Muscle of leg (tissue), 11 donors: Measurements from ENCODE around the gene PTCHD1. TPM values are rescaled to one million over a fixed set of nuclear protein-coding genes. Genes with fewer than 3 reads are reported as not detected.

ENCODE experiments used
- DNase-seq: peaks from one replicate; pipeline ENCODE4 v3.0.0; 2013
- H3K27ac ChIP-seq: one replicate; pipeline ENCODE4 v1.5.1; 2013; ENCODE audit warnings: mild to moderate bottlenecking, low read length, control low read depth
- H3K27me3 ChIP-seq: one replicate; pipeline ENCODE4 v1.6.1; 2013; ENCODE audit warnings: low read length; ENCODE audit not compliant: control insufficient read depth, insufficient read depth
- H3K36me3 ChIP-seq: one replicate; pipeline ENCODE4 v1.6.1; 2013; ENCODE audit warnings: low read length; ENCODE audit not compliant: control insufficient read depth, insufficient read depth
- H3K4me1 ChIP-seq: one replicate; pipeline ENCODE4 v1.6.1; 2013; ENCODE audit warnings: low read length; ENCODE audit not compliant: control insufficient read depth, insufficient read depth
- H3K4me3 ChIP-seq: one replicate; pipeline ENCODE4 v1.5.1; 2013; ENCODE audit warnings: low read length, control low read depth
- H3K9me3 ChIP-seq: replicated peaks from 2 replicates; pipeline ENCODE4 v1.6.1; 2013; ENCODE audit warnings: low read depth, low read length; ENCODE audit not compliant: control insufficient read depth
- WGBS: methylation state at CpG from one replicate; pipeline ENCODE4 v1.1.5; 2013; ENCODE audit warnings: missing lambda C conversion rate; ENCODE audit not compliant: insufficient coverage; 5-methylcytosine and 5-hydroxymethylcytosine counted together
- polyA plus RNA-seq, 8 donors: library from polyadenylated mRNA; unstranded; fragments of 120-200 nt; gene quantifications; one replicate each; pipeline versions ENCODE4 v1.2.1 to v1.2.3, GENCODE V29; 2013; ENCODE audit warnings: inconsistent platforms in 1 of 8, low replicate concordance in 1 of 8; ENCODE audit not compliant: insufficient read length in 8 of 8, insufficient read depth in 1 of 8
- total RNA-seq: library from RNA; stranded (reverse); fragments of 120-200 nt; gene quantifications from one replicate; pipeline ENCODE4 v1.2.4, GENCODE V29; 2013

Gene PTCHD1
- total and polyA plus RNA-seq, 9 donors: 0.37 to 1.8 (median 0.76) TPM

DNA sequence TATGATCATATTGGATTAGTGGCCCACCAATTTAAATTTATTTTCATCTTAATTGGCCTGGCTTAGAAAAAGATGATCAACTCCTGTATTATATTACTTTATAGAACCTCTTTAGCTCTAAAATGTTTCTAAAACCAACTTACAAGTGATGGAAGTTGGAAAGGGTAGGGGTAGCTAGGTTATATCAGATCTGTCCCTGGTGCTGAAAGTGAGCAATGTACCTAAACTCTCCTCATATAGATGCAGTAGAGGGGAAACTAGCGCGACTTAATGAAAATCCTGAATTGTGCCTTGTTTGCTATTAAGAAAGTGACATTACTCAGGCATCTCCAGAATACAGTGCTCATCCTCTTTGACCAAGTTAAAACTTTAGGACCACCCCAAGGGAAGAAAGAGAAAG, 7.5 kb upstream of the PTCHD1 start:
- Histone ChIP-seq H3K4me3 (no peak overlapping the region), H3K27ac (no peak overlapping the region), H3K4me1 (peaks cover 4% of the 10 kb centered on the region), H3K36me3 (no peaks in the 10 kb centered on the region), H3K9me3 (no peaks in the 10 kb centered on the region), H3K27me3 (peaks cover 17% of the 10 kb centered on the region)
- WGBS: no CpG with 5 or more reads among the region's 2 CpGs
- DNase-seq: peak; percentile 22

DNA sequence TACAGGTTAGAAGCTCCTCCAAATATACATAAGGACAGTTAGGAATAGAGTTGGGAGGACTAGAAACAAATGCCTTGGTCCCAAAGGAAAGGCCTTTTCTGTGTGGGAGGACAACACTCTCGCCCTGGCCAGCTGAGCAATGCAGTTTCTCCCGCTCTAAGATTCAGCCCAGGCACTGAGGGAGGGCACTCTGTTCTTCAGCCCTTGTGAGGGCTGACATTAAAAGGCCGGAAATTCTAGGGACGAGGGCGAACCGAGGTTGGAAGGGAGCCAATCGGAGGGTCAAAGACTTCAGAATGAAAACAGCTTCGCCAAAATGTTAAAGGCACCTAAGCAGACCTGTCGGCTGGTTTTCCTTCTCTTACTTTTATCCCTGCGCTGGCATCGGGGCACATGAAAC, 2.9 kb upstream of the PTCHD1 start:
- Histone ChIP-seq H3K4me3 (no peak overlapping the region), H3K27ac (no peak overlapping the region), H3K4me1 (peaks cover 13% of the 10 kb centered on the region), H3K9me3 (no peaks in the 10 kb centered on the region), H3K27me3 (peaks cover 56% of the 10 kb centered on the region), H3K36me3 (no peaks in the 10 kb centered on the region)
- 24% methylated on average over 10 of the region's 11 CpGs for WGBS
- DNase-seq: peak; percentile 1

DNA sequence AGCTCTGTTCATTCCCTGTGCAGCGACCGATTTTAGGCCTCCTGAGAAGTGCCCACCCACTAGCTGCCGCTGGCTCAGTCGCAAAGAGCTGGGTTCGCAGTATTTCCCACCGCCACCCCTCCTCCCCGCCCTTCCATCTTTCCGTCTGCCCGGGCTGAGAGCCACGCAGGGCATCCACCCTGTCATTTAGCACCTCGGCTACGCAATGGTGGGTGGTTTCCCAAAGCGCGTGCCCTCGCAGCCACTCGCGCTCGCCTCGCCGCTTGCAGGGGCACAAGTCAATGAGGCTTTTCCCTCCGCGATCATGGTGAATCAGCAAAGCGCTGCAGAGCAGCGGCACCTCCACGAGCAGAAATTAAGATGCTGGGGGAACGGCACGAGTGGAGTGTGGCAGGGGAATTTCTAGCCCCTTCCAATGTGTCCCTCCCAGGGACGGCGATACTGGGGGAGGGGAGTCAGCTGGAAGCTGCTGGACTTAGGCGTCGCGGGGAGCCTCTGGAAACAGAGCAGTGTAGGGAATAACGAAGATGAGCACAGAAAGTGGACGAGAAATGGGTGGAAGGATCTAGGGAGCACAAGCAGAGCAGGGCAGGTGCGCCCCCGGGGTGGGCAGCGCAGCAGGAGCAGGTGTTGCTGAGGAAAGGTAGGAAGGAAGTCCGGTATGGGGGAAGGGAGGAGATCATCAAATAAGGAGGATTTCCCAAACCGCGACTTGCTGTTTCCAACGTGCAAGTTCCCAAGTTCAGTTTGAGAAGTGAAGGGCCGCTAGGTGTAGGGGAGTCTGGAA, 2.4 kb upstream of the PTCHD1 start:
- Histone ChIP-seq H3K27ac (no peak overlapping the region), H3K36me3 (no peaks in the 10 kb centered on the region), H3K27me3 (peaks cover 59% of the 10 kb centered on the region), H3K4me1 (peaks cover 13% of the 10 kb centered on the region), H3K4me3 (peak overlapping the region; percentile 15), H3K9me3 (no peaks in the 10 kb centered on the region)
- WGBS: 14% methylated on average over 32 of the region's 42 CpGs
- DNase-seq: peak; percentile 12

DNA sequence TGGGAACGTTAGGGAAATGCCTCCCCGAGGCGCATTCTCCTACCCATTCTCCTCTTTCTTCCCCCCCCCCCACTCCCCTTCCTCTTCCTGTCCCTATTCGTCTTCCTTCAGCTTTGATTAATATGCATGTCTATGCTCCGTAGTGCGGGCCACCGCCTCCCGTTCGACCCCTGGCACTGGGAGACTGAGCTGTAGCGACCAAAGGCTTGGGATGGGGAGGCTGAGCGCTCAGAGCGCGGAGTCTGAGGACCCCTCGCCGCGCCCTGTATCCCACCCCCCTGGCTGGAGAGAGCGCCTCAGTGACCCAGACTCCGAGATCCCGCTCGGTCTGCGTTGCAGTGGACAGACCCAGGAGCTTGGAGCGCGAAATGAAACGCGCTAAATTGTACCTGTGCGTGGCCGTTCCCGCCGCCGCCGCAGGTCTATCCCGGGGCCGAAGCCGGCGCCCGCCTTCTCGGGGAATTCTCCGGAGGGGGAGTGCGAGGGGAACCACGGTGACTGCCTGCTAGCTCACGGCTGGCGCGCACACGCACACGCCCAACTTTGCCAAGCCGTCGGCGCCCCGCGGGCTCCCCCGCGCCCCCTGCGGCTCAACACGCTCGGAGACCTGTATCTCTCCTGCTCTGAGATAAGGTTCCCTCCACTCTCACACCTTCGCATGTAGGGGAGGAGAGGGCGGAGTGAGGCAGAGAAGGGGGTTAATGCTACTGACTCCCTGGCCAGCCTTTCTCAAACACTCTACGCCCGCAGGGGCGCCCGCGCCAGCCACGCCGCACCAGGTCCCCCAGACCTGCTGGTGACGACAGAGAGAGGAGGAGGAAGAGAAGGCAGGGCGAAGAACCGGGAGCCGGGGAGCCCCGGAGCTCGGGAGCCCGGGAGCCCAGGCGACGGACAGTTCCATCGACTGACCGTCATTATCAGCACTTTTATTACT, 1.5 kb upstream of the PTCHD1 start:
- H3K27me3 ChIP-seq: peaks cover 65% of the 10 kb centered on the region
- H3K27ac ChIP-seq: no peak overlapping the region
- H3K4me1 ChIP-seq: peaks cover 13% of the 10 kb centered on the region
- DNase-seq: peak; percentile 5
- 24% methylated on average over 41 of the region's 75 CpGs for WGBS
- H3K9me3 ChIP-seq: no peaks in the 10 kb centered on the region
- no peaks in the 10 kb centered on the region for H3K36me3 ChIP-seq
- H3K4me3 ChIP-seq: peak overlapping the region; percentile 35

DNA sequence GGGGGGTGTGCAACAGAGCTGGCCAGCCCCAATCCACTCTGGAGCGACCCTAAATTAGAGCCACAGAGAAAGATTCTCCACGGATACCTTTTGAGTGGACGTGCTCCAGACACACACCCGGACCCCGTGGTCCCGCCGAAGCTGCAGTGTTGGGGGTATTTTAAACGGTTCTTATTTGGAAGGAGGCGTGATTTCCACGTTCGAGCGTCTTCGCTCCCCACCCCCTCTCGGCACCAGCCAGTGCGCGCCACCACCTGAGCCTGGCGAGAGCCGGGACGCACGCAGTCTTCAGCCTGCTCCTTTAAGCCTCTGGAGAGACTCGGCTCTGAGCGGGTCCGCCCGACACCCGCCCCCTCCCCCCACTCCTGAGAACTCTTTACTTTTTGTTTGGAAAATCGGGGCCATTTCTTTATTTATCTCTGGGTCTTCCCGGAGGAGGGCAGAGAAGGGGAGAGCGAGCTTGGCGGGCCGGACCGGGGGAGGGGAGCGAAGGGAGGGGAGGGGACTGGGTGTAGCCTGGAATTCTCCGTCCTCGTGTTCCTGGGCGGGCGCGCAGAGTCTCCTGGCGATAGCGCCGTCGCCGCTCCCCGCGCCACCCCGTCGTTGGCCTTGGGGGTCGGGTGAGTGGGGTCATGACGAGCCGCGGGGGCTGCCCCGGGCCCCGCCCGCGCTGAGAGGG, 668 bp upstream of the PTCHD1 start:
- 27% methylated on average over 37 of the region's 54 CpGs for WGBS

DNA sequence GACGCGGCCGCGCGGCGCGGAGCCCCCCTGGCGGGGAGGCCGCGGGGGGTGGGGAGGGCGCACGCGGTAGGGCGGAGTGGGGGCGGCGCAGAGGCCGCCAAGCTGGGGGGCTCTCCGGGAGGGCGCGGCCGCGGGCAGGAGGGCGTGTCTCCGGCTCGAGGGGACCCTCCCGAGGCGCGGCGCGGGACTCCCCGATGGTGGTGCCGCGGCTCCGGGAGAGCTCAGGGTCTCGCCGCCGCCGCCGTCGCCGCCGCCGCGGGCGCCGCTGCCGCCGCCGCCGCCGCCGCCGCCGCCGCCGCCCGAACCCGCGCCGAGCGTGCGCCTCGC, 165 bp upstream of the PTCHD1 start:
- Histone ChIP-seq H3K27ac (no peak overlapping the region), H3K27me3 (peaks cover 62% of the 10 kb centered on the region), H3K9me3 (no peaks in the 10 kb centered on the region), H3K36me3 (no peaks in the 10 kb centered on the region), H3K4me3 (peak overlapping the region; percentile 32), H3K4me1 (peaks cover 13% of the 10 kb centered on the region)
- 31% methylated on average over 63 of the region's 63 CpGs for WGBS
- DNase-seq: no peak

More for the DNA sequence above, 668 bp upstream of the PTCHD1 start:
- peak; percentile 38 for DNase-seq
- Histone ChIP-seq H3K9me3 (no peaks in the 10 kb centered on the region), H3K4me1 (peaks cover 13% of the 10 kb centered on the region), H3K27me3 (peaks cover 62% of the 10 kb centered on the region), H3K36me3 (no peaks in the 10 kb centered on the region), H3K4me3 (peak overlapping the region; percentile 35), H3K27ac (no peak overlapping the region)

DNA sequence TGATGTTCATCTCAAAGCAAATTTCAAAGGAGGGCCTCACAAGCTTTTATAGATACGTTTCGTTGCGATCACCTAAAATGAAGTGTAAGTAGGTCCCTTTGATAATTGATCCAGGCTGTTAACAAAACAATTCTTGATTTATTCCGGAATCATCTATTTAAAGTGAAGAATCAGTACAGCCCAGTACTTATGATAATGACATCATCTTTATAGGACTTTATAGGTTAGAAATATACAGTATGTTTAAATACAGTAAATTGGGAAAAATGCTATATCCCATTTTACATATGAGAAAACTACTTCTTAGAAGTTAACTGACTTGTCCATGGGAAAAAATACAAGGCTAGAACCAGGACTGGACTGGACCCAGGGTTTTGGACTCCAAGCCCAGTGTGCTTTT, 3.7 kb downstream of the PTCHD1 start:
- H3K36me3 ChIP-seq: no peaks in the 10 kb centered on the region
- no peak overlapping the region for H3K27ac ChIP-seq
- WGBS: no CpG with 5 or more reads among the region's 4 CpGs
- H3K4me3 ChIP-seq: no peak overlapping the region
- peaks cover 53% of the 10 kb centered on the region for H3K27me3 ChIP-seq
- H3K4me1 ChIP-seq: peaks cover 4% of the 10 kb centered on the region
- no peaks in the 10 kb centered on the region for H3K9me3 ChIP-seq
- no peak for DNase-seq

DNA sequence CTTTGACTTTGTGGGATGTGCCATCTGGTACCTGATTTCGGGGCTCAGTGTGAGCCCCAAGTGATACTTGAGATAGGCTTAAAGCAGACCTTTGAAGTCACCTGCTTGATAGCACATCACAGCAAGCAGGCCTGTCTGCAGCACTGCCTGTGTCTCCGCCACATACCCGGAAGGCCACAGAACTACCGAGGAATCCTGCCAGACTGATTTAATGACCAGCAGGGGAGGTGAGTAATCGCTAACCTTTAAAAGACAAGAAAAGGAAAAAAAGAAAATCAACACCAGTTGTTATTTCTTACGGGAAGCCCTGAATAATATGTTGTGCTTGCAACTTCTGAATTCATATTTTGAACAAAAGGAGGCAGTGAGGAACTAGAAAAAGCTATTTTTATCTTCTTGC, 6.8 kb downstream of the PTCHD1 start:
- Histone ChIP-seq H3K27me3 (peaks cover 34% of the 10 kb centered on the region), H3K36me3 (no peaks in the 10 kb centered on the region), H3K4me1 (no peaks in the 10 kb centered on the region), H3K27ac (no peak overlapping the region), H3K9me3 (no peaks in the 10 kb centered on the region), H3K4me3 (no peak overlapping the region)
- 29% methylated on average over 3 of the region's 6 CpGs for WGBS
- peak; percentile 26 for DNase-seq

DNA sequence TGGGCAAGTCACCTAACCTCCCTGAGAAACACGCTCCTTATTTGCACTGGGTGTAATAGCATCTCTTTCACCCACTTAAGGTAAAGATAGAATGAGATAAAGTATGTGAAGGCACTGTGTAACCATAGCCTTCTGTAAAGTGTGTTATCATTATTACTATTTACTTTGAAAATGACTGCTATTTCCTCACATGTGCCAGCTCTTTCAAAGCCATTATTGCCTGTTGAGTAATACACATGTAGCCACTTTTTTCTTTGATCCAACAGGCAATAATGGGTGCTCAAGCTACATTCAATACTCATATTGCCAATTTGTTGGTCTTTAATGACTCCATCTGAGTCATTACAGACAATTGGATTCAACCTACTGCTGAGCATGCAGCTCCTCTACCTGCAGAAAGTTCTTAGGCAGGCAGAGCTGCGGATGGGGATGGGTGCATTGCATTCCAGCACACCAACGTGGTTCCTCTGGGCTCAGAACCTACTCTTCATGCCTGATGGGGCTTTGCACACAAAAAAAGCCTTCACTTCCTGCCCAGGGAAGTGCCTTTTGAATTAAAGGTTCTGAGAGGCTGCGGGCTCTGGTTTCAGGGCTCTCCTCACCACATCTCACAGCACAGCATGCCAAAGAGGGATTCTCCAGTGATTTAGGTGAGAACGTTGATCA, 9.7 kb downstream of the PTCHD1 start:
- no peaks in the 10 kb centered on the region for H3K4me1 ChIP-seq
- H3K9me3 ChIP-seq: no peaks in the 10 kb centered on the region
- peaks cover 26% of the 10 kb centered on the region for H3K27me3 ChIP-seq
- H3K27ac ChIP-seq: no peak overlapping the region
- 31% methylated on average over 2 of the region's 5 CpGs for WGBS
- no peaks in the 10 kb centered on the region for H3K36me3 ChIP-seq
- no peak overlapping the region for H3K4me3 ChIP-seq
- DNase-seq: no peak
